ENCODE measurements around the gene HSPA1B.
"Not testable (repeated sequence)": the region's sequence is repeated elsewhere in the genome, so short reads cannot be mapped to it uniquely, and the experiment has no call there.

Gene HSPA1B

DNA sequence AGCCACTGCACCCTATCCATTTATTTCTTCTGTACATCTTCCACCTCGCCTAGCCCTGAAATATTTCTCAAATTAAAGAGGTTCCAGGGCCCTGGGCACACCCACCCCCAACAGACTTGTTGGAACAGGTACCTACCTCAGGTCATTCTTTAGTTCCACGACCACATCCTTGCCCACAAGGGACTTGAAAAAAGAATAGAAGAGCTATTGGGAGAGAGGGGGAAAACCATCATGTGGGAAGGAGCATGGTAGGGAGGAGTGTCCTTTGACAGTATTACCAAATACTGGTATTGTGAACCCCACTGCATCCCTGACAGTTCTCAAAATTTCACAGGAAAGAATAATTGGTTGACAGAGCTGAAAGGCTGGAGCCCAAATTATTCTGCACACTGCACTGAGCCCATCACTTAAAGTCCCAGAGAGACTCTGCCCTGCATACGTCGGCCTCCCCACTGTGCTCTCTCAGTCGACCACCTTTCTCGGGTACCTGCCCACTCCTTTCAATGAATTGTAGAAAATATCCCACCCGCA is 21.5 kb upstream of the HSPA1B start:
- Histone ChIP-seq H3K79me2 (ENCODE audit: control insufficient read depth, low read length) (peaks cover 42% of the 10 kb centered on the region), H3K27ac (ENCODE audit: low read depth, low read length) (peak overlapping the region; percentile 68), H3K27me3 (ENCODE audit: control insufficient read depth, low read length) (no peaks in the 10 kb centered on the region), H3K9me3 (ENCODE audit: control insufficient read depth, insufficient read depth, low read length) (no peaks in the 10 kb centered on the region), H3K4me1 (ENCODE audit: control insufficient read depth, low read length) (peaks cover 14% of the 10 kb centered on the region), H3K4me2 (ENCODE audit: low read length) (peak overlapping the region; percentile 98), H3K4me3 (ENCODE audit: low read length) (peak overlapping the region; percentile 95), H4K20me1 (ENCODE audit: control insufficient read depth, insufficient read depth, low read depth, low read length) (no peaks in the 10 kb centered on the region), H3F3A (ENCODE audit: control insufficient read depth, insufficient read depth) (peaks cover 4% of the 10 kb centered on the region; the same call in 1 of the 2 replicates), H3K9me2 (replicated peaks; ENCODE audit: control insufficient read depth, low read length) (no peaks in the 10 kb centered on the region), H3K36me3 (ENCODE audit: control insufficient read depth, low read length) (peaks cover 31% of the 10 kb centered on the region)
- no peak for TF ChIP-seq EZH2phosphoT487 (IDR thresholded peaks at IDR 0.05; ENCODE audit: borderline replicate concordance, low read length)
- TF ChIP-seq, protein P1, sequence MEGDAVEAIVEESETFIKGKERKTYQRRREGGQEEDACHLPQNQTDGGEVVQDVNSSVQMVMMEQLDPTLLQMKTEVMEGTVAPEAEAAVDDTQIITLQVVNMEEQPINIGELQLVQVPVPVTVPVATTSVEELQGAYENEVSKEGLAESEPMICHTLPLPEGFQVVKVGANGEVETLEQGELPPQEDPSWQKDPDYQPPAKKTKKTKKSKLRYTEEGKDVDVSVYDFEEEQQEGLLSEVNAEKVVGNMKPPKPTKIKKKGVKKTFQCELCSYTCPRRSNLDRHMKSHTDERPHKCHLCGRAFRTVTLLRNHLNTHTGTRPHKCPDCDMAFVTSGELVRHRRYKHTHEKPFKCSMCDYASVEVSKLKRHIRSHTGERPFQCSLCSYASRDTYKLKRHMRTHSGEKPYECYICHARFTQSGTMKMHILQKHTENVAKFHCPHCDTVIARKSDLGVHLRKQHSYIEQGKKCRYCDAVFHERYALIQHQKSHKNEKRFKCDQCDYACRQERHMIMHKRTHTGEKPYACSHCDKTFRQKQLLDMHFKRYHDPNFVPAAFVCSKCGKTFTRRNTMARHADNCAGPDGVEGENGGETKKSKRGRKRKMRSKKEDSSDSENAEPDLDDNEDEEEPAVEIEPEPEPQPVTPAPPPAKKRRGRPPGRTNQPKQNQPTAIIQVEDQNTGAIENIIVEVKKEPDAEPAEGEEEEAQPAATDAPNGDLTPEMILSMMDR (IDR thresholded peaks at IDR 0.05; ENCODE audit: low read depth, low read length, poor library complexity, severe bottlenecking): no peak

DNA sequence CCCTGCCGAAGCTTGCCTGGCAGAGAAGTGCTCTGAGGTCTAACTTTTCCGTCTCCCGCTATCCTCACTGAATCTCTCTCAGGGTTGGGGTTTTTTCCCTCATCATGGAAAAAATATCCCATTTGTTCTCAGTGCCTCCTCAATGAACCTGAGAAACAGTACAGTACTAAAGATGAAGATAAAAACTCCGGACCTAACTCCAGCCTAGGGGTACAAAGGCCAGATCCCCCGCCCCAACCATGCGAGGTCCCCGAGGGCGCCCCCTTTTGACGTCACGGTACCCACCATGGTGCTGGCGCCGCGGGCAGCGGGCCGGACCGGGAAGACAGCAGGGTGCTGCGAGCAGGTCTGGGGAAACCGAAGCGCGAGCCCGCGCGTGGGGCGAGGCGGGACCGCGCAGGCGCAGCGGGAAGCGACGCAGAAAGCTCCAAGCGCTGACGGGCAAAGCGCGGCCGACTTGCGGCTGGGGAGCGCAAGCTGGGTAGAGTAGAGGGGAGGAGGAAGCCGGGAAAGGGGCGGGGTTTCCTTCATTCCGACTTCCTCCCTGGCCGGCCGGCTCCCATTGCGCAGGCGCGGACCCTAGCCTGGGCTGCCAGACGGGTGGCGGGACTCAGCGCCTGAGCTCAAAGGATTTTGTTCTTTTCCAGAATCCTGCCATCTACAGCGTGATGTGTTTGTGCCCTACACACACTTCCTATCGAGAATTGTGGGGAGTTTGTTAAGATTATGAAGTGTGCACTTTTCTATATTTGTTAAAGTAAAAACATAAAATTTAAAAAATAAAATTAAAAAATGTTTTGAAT is 20.9 kb upstream of the HSPA1B start, which contains the start of gene LSM2:
Gene LSM2 (minus strand): TSS at position 497 of the 803 bp plus-strand sequence. CDS start 209 bp downstream, at position 288.
- peaks cover 35% of the 10 kb centered on the region for H3K79me2 ChIP-seq (ENCODE audit: control insufficient read depth, low read length)
- peaks cover 4% of the 10 kb centered on the region; the same call in 1 of the 2 replicates for H3F3A ChIP-seq (ENCODE audit: control insufficient read depth, insufficient read depth)
- H3K27ac ChIP-seq (ENCODE audit: low read depth, low read length): peak within 1 kb of the TSS; percentile 68
- peaks cover 14% of the 10 kb centered on the region for H3K4me1 ChIP-seq (ENCODE audit: control insufficient read depth, low read length)
- H3K4me2 ChIP-seq (ENCODE audit: low read length): peak within 1 kb of the TSS; percentile 98
- H3K9me2 ChIP-seq (replicated peaks; ENCODE audit: control insufficient read depth, low read length): no peaks in the 10 kb centered on the region
- H3K27me3 ChIP-seq (ENCODE audit: control insufficient read depth, low read length): no peaks in the 10 kb centered on the region
- H3K4me3 ChIP-seq (ENCODE audit: low read length): peak within 1 kb of the TSS; percentile 95
- no peaks in the 10 kb centered on the region for H3K9me3 ChIP-seq (ENCODE audit: control insufficient read depth, insufficient read depth, low read length)
- TF ChIP-seq, protein P1 (IDR thresholded peaks at IDR 0.05; ENCODE audit: low read depth, low read length, poor library complexity, severe bottlenecking): peak; percentile 49
- TF ChIP-seq EZH2phosphoT487 (IDR thresholded peaks at IDR 0.05; ENCODE audit: borderline replicate concordance, low read length): no peak
- no peaks in the 10 kb centered on the region for H4K20me1 ChIP-seq (ENCODE audit: control insufficient read depth, insufficient read depth, low read depth, low read length)
- peaks cover 25% of the 10 kb centered on the region for H3K36me3 ChIP-seq (ENCODE audit: control insufficient read depth, low read length)

DNA sequence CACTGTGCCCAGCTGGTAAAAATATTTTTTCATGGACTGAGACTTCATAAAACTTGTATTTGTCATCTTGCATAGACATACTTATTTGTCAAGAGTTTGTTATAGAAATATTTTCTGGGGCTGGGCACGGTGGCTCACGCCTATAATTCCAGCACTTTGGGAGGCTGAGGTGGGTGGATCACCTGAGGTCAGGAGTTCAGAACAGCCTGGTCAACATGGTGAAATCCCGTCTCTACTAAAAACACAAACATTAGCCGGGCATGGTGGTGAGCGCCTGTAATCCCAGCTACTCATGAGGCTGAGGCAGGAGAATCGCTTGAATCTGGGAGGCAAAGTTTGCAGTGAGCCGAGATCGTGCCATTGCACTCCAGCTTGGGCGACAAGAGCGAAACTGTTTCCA is 18.9 kb upstream of the HSPA1B start:
- not testable (repeated sequence) for H3K9me2 ChIP-seq (replicated peaks; ENCODE audit: control insufficient read depth, low read length); H3F3A ChIP-seq (ENCODE audit: control insufficient read depth, insufficient read depth); H3K4me3 ChIP-seq (ENCODE audit: low read length); H3K27ac ChIP-seq (ENCODE audit: low read depth, low read length); H4K20me1 ChIP-seq (ENCODE audit: control insufficient read depth, insufficient read depth, low read depth, low read length); H3K9me3 ChIP-seq (ENCODE audit: control insufficient read depth, insufficient read depth, low read length); H3K27me3 ChIP-seq (ENCODE audit: control insufficient read depth, low read length); H3K4me2 ChIP-seq (ENCODE audit: low read length)
- Histone ChIP-seq H3K79me2 (ENCODE audit: control insufficient read depth, low read length) (peaks cover 26% of the 10 kb centered on the region), H3K4me1 (ENCODE audit: control insufficient read depth, low read length) (peaks cover 17% of the 10 kb centered on the region), H3K36me3 (ENCODE audit: control insufficient read depth, low read length) (peaks cover 16% of the 10 kb centered on the region)

DNA sequence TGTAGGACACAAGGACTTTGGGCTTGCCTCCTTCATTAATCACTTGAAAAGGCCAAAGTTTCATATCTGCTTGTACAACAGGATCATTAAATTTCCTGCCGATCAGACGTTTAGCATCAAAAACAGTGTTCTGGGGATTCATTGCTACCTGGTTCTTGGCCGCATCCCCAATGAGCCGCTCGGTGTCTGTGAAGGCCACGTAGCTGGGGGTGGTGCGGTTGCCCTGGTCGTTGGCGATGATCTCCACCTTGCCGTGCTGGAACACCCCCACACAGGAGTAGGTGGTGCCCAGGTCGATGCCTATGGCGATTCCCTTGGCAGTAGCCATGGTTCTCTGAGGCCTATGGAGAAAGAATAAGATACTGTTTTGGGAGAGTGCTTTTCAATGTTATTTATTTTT is 15.9 kb upstream of the HSPA1B start:
- H3K4me1 ChIP-seq (ENCODE audit: control insufficient read depth, low read length): peaks cover 22% of the 10 kb centered on the region
- H3K27me3 ChIP-seq (ENCODE audit: control insufficient read depth, low read length): peaks cover 4% of the 10 kb centered on the region; the same call in 1 of the 2 replicates
- no peaks in the 10 kb centered on the region for H4K20me1 ChIP-seq (ENCODE audit: control insufficient read depth, insufficient read depth, low read depth, low read length)
- H3F3A ChIP-seq (ENCODE audit: control insufficient read depth, insufficient read depth): 0 out of 2 replicates have a peak, but pooled peaks cover 4% of the 10 kb centered on the region
- no peak overlapping the region for H3K4me2 ChIP-seq (ENCODE audit: low read length)
- TF ChIP-seq, protein P1 (IDR thresholded peaks at IDR 0.05; ENCODE audit: low read depth, low read length, poor library complexity, severe bottlenecking): no peak
- TF ChIP-seq EZH2phosphoT487 (IDR thresholded peaks at IDR 0.05; ENCODE audit: borderline replicate concordance, low read length): no peak
- no peaks in the 10 kb centered on the region for H3K9me2 ChIP-seq (replicated peaks; ENCODE audit: control insufficient read depth, low read length)
- no peaks in the 10 kb centered on the region for H3K36me3 ChIP-seq (ENCODE audit: control insufficient read depth, low read length)
- H3K79me2 ChIP-seq (ENCODE audit: control insufficient read depth, low read length): peaks cover under 1% of the 10 kb centered on the region
- H3K27ac ChIP-seq (ENCODE audit: low read depth, low read length): no peak overlapping the region
- no peaks in the 10 kb centered on the region for H3K9me3 ChIP-seq (ENCODE audit: control insufficient read depth, insufficient read depth, low read length)
- H3K4me3 ChIP-seq (ENCODE audit: low read length): no peak overlapping the region
